T-helper 2 cell treated with Interferon-gamma antibody and Interleukin-4, amounts not matched to agents 5 μg/mL and 100 μg/mL, for 36 hours (primary cell): ENCODE data around the gene GSK3A.

Source experiments
- DNase-seq: peaks from one replicate; pipeline ENCODE4 v3.0.0; 2021; ENCODE audit warnings: low spot score
- H3K27ac Mint-ChIP-seq: one replicate; pipeline ENCODE4 v1.8.0; 2021; ENCODE audit warnings: mild to moderate bottlenecking, mixed read lengths
- H3K27me3 Mint-ChIP-seq: one replicate; pipeline ENCODE4 v1.8.0; 2021; ENCODE audit warnings: low read depth, mixed read lengths
- H3K36me3 Mint-ChIP-seq: one replicate; pipeline ENCODE4 v1.8.0; 2021; ENCODE audit warnings: low read depth, mixed read lengths
- H3K4me1 Mint-ChIP-seq: one replicate; pipeline ENCODE4 v1.8.0; 2021; ENCODE audit warnings: low read depth, mixed read lengths
- H3K4me3 Mint-ChIP-seq: one replicate; pipeline ENCODE4 v1.8.0; 2022; ENCODE audit warnings: mild to moderate bottlenecking, moderate library complexity, mixed read lengths
- H3K9me3 Mint-ChIP-seq: one replicate; pipeline ENCODE4 v1.8.0; 2021; ENCODE audit warnings: mixed read lengths

The GSK3A gene

GRCh38 chr19:42242512-42243409 is at the start of gene GSK3A:
Gene GSK3A, minus strand, starts transcription at chr19:42242602. Its CDS starts 137 bp downstream, at chr19:42242465.
- no peaks in the 10 kb centered on the region for H3K9me3 Mint-ChIP-seq
- peak within 1 kb of the TSS; percentile 92 for H3K4me3 Mint-ChIP-seq
- peak; percentile 98 for DNase-seq
- peaks cover 17% of the 10 kb centered on the region for H3K36me3 Mint-ChIP-seq
- H3K27me3 Mint-ChIP-seq = no peaks in the 10 kb centered on the region
- H3K4me1 Mint-ChIP-seq = peaks cover 41% of the 10 kb centered on the region
- H3K27ac Mint-ChIP-seq = peak within 1 kb of the TSS; percentile 95

- peak overlapping the region; percentile 64 for H3K27ac Mint-ChIP-seq
- H3K36me3 Mint-ChIP-seq = peaks cover 25% of the 10 kb centered on the region
- H3K9me3 Mint-ChIP-seq = no peaks in the 10 kb centered on the region
- H3K4me3 Mint-ChIP-seq = no peak overlapping the region
- DNase-seq = no peak
- peaks cover 2% of the 10 kb centered on the region for H3K4me1 Mint-ChIP-seq
- H3K27me3 Mint-ChIP-seq = no peaks in the 10 kb centered on the region
Observed at GRCh38 chr19:42291435-42291810, 49.0 kb upstream of the GSK3A start.

- peaks cover 31% of the 10 kb centered on the region for H3K36me3 Mint-ChIP-seq
- H3K9me3 Mint-ChIP-seq = no peaks in the 10 kb centered on the region
- H3K27me3 Mint-ChIP-seq = no peaks in the 10 kb centered on the region
- DNase-seq = no peak
- H3K4me1 Mint-ChIP-seq = peaks cover 8% of the 10 kb centered on the region
- H3K27ac Mint-ChIP-seq = no peak overlapping the region
- no peak overlapping the region for H3K4me3 Mint-ChIP-seq
Observed at GRCh38 chr19:42290523-42291434, 48.4 kb upstream of the GSK3A start.

GRCh38 chr19:42290136-42290522 is 47.7 kb upstream of the GSK3A start:
- H3K36me3 Mint-ChIP-seq = peaks cover 29% of the 10 kb centered on the region
- H3K4me3 Mint-ChIP-seq = no peak overlapping the region
- H3K27me3 Mint-ChIP-seq = no peaks in the 10 kb centered on the region
- no peaks in the 10 kb centered on the region for H3K9me3 Mint-ChIP-seq
- no peak for DNase-seq
- no peak overlapping the region for H3K27ac Mint-ChIP-seq
- H3K4me1 Mint-ChIP-seq = peaks cover 12% of the 10 kb centered on the region

GRCh38 chr19:42289556-42290041 is 47.2 kb upstream of the GSK3A start:
- peaks cover 29% of the 10 kb centered on the region for H3K36me3 Mint-ChIP-seq
- no peak overlapping the region for H3K4me3 Mint-ChIP-seq

GRCh38 chr19:42288881-42289555 is 46.6 kb upstream of the GSK3A start:
- no peaks in the 10 kb centered on the region for H3K9me3 Mint-ChIP-seq

More at GRCh38 chr19:42289556-42290041, 47.2 kb upstream of the GSK3A start:
- H3K27me3 Mint-ChIP-seq = no peaks in the 10 kb centered on the region
- no peak overlapping the region for H3K27ac Mint-ChIP-seq
- DNase-seq = no peak
- no peaks in the 10 kb centered on the region for H3K9me3 Mint-ChIP-seq
- H3K4me1 Mint-ChIP-seq = peaks cover 17% of the 10 kb centered on the region

GRCh38 chr19:42288387-42288786 is 46.0 kb upstream of the GSK3A start:
- Mint-ChIP-seq H3K27me3 (no peaks in the 10 kb centered on the region), H3K4me3 (no peak overlapping the region), H3K9me3 (no peaks in the 10 kb centered on the region), H3K27ac (no peak overlapping the region), H3K36me3 (peaks cover 29% of the 10 kb centered on the region), H3K4me1 (peaks cover 17% of the 10 kb centered on the region)
- no peak for DNase-seq

More at GRCh38 chr19:42288881-42289555, 46.6 kb upstream of the GSK3A start:
- no peaks in the 10 kb centered on the region for H3K27me3 Mint-ChIP-seq
- peaks cover 29% of the 10 kb centered on the region for H3K36me3 Mint-ChIP-seq
- no peak overlapping the region for H3K4me3 Mint-ChIP-seq
- no peak overlapping the region for H3K27ac Mint-ChIP-seq
- no peak for DNase-seq
- peaks cover 17% of the 10 kb centered on the region for H3K4me1 Mint-ChIP-seq

GRCh38 chr19:42287827-42288107 is 45.4 kb upstream of the GSK3A start:
- peaks cover 26% of the 10 kb centered on the region for H3K36me3 Mint-ChIP-seq
- H3K4me1 Mint-ChIP-seq = peaks cover 17% of the 10 kb centered on the region
- no peak for DNase-seq
- no peaks in the 10 kb centered on the region for H3K27me3 Mint-ChIP-seq
- no peaks in the 10 kb centered on the region for H3K9me3 Mint-ChIP-seq
- H3K27ac Mint-ChIP-seq = no peak overlapping the region
- H3K4me3 Mint-ChIP-seq = no peak overlapping the region

GRCh38 chr19:42287017-42287826 is 44.8 kb upstream of the GSK3A start:
- H3K27ac Mint-ChIP-seq = no peak overlapping the region
- H3K9me3 Mint-ChIP-seq = no peaks in the 10 kb centered on the region
- no peak for DNase-seq
- H3K27me3 Mint-ChIP-seq = no peaks in the 10 kb centered on the region
- peaks cover 22% of the 10 kb centered on the region for H3K36me3 Mint-ChIP-seq
- H3K4me3 Mint-ChIP-seq = no peak overlapping the region
- peaks cover 21% of the 10 kb centered on the region for H3K4me1 Mint-ChIP-seq

GRCh38 chr19:42286349-42287016 is 44.1 kb upstream of the GSK3A start:
- H3K36me3 Mint-ChIP-seq = peaks cover 15% of the 10 kb centered on the region
- H3K27ac Mint-ChIP-seq = no peak overlapping the region
- peaks cover 25% of the 10 kb centered on the region for H3K4me1 Mint-ChIP-seq
- H3K9me3 Mint-ChIP-seq = no peaks in the 10 kb centered on the region
- DNase-seq = no peak
- no peaks in the 10 kb centered on the region for H3K27me3 Mint-ChIP-seq
- H3K4me3 Mint-ChIP-seq = peak overlapping the region; percentile 49

- Mint-ChIP-seq H3K36me3 (peaks cover 13% of the 10 kb centered on the region), H3K9me3 (no peaks in the 10 kb centered on the region), H3K4me1 (peaks cover 28% of the 10 kb centered on the region), H3K27me3 (no peaks in the 10 kb centered on the region), H3K4me3 (peak overlapping the region; percentile 94), H3K27ac (peak overlapping the region; percentile 64)
- DNase-seq = no peak
Observed at GRCh38 chr19:42285988-42286348, 43.6 kb upstream of the GSK3A start.

- Mint-ChIP-seq H3K27me3 (no peaks in the 10 kb centered on the region), H3K36me3 (peaks cover 13% of the 10 kb centered on the region), H3K4me3 (peak overlapping the region; percentile 94), H3K27ac (peak overlapping the region; percentile 64), H3K9me3 (no peaks in the 10 kb centered on the region), H3K4me1 (peaks cover 28% of the 10 kb centered on the region)
- no peak for DNase-seq
Observed at GRCh38 chr19:42285541-42285941, 43.1 kb upstream of the GSK3A start.
